T1000 (cell line): ENCODE measurements around the gene EFR3B.
"Not testable (repeated sequence)": the region's sequence is repeated elsewhere in the genome, so short reads cannot be mapped to it uniquely, and the experiment has no call there.

Experiments
- DNase-seq: peaks from one replicate; lab custom pipeline; 2025; ENCODE audit warnings: mixed read lengths; lab: John Stamatoyannopoulos, UW

EFR3B gene

GRCh38 chr2:25150993-25151392 lies 109.1 kb downstream of the EFR3B start:
- not testable (repeated sequence) for DNase-seq

- no peak for DNase-seq
Measured at GRCh38 chr2:25151718-25152117, 109.8 kb downstream of the EFR3B start.

GRCh38 chr2:25155401-25155800 lies 113.5 kb downstream of the EFR3B start:
- no peak for DNase-seq

GRCh38 chr2:25158096-25158852 lies 116.4 kb downstream of the EFR3B start:
- DNase-seq, result no peak

- DNase-seq, result no peak
Measured at GRCh38 chr2:25159949-25160348, 118.1 kb downstream of the EFR3B start.

- DNase-seq, result no peak
Measured at GRCh38 chr2:25160376-25160775, 118.5 kb downstream of the EFR3B start.

GRCh38 chr2:25161055-25161781 lies 119.3 kb downstream of the EFR3B start:
- DNase-seq, result no peak

GRCh38 chr2:25162061-25162460 lies 120.2 kb downstream of the EFR3B start:
- not testable (repeated sequence) for DNase-seq

GRCh38 chr2:25164561-25164960 lies 122.7 kb downstream of the EFR3B start:
- DNase-seq, result no peak

GRCh38 chr2:25165992-25166875 lies 124.4 kb downstream of the EFR3B start:
- DNase-seq, result no peak

- no peak for DNase-seq
Measured at GRCh38 chr2:25168256-25169072, 126.6 kb downstream of the EFR3B start, which contains the start of gene POMC. Gene POMC (minus strand): TSS chr2:25168580. CDS start chr2:25164772, 3,808 bp downstream.

- DNase-seq, result no peak
Measured at GRCh38 chr2:25169073-25169470, 127.2 kb downstream of the EFR3B start.

GRCh38 chr2:25170888-25171287 lies 129.0 kb downstream of the EFR3B start:
- DNase-seq, result no peak

GRCh38 chr2:25173719-25174118 lies 131.8 kb downstream of the EFR3B start:
- DNase-seq, result no peak

- no peak for DNase-seq
Measured at GRCh38 chr2:25174192-25174861, 132.5 kb downstream of the EFR3B start.

- no peak for DNase-seq
Measured at GRCh38 chr2:25176138-25176537, 134.3 kb downstream of the EFR3B start.

GRCh38 chr2:25176541-25177181 lies 134.8 kb downstream of the EFR3B start:
- DNase-seq, result no peak

- DNase-seq, result no peak
Measured at GRCh38 chr2:25177211-25177611, 135.3 kb downstream of the EFR3B start.

GRCh38 chr2:25178976-25179375 lies 137.1 kb downstream of the EFR3B start:
- no peak for DNase-seq

- no peak for DNase-seq
Measured at GRCh38 chr2:25184254-25184653, 142.4 kb downstream of the EFR3B start.
